RPMI7951 (cell line): ENCODE results near the gene HSH2D. TPM values are rescaled to one million over a fixed set of nuclear protein-coding genes. Genes with fewer than 3 reads are reported as not detected.

ENCODE experiments used
- total RNA-seq: library from RNA; depleted of rRNA; stranded (reverse); fragments of >200 nt; shearing (Covaris generic); gene quantifications from 2 replicates; pipeline ENCODE4 v1.2.3, GENCODE V29; 2014; rRNA removed

HSH2D gene
- total RNA-seq, 1 experiment from 2014 or later = not detected

Other genes with a start within 250 kb of the HSH2D start
- not detected in 2 replicates for gene CYP4F2, start 245.6 kb upstream of the HSH2D start, total RNA-seq
- gene CYP4F11, start 209.2 kb upstream of the HSH2D start, total RNA-seq = not detected in 2 replicates
- gene OR10H4, start 194.7 kb upstream of the HSH2D start, total RNA-seq = not detected in 2 replicates
- gene TPM4, start 67.2 kb upstream of the HSH2D start, total RNA-seq = 1,028 and 1,045 TPM in 2 replicates
- 83.8 and 111 TPM in 2 replicates for gene RAB8A, start 31.8 kb upstream of the HSH2D start, total RNA-seq
- gene CIB3, start 29.8 kb downstream of the HSH2D start, total RNA-seq = not detected in 2 replicates
- gene FAM32A, start 41.7 kb downstream of the HSH2D start, total RNA-seq = 119 and 140 TPM in 2 replicates
- 134 and 138 TPM in 2 replicates for gene AP1M1, start 54.2 kb downstream of the HSH2D start, total RNA-seq
- 2.8 and 3.0 TPM in 2 replicates for gene KLF2, start 181.1 kb downstream of the HSH2D start, total RNA-seq